DND-41 (cell line): ENCODE measurements around the gene WEE1.

Experiments used
- CTCF ChIP-seq: IDR thresholded peaks from 2 replicates; pipeline ENCODE4 v1.5.1; 2012; ENCODE audit warnings: borderline replicate concordance, low read length, moderate library complexity, mild to moderate bottlenecking; ENCODE audit not compliant: poor library complexity, severe bottlenecking; ENCODE audit errors: extremely low read depth
- EZH2 ChIP-seq: IDR thresholded peaks from 3 replicates; pipeline ENCODE4 v1.6.1; 2012; ENCODE audit warnings: borderline replicate concordance, low read depth, mild to moderate bottlenecking, moderate library complexity, low read length, inconsistent platforms; ENCODE audit not compliant: severe bottlenecking

GRCh38 chr11:9533058-9533457 lies 40.4 kb upstream of the WEE1 start:
- no peak for TF ChIP-seq CTCF
- TF ChIP-seq EZH2 = no peak
